ENCODE results near the gene ZNF423. TPM values are rescaled to one million over a fixed set of nuclear protein-coding genes. Genes with fewer than 3 reads are reported as not detected.

ZNF423 gene
- total RNA-seq, 2 donors from 2014 or later = 4.7 to 7.3 TPM

GRCh38 chr16:49780433-49780832, 75.5 kb downstream of the ZNF423 start:
- TF ChIP-seq, protein P1, sequence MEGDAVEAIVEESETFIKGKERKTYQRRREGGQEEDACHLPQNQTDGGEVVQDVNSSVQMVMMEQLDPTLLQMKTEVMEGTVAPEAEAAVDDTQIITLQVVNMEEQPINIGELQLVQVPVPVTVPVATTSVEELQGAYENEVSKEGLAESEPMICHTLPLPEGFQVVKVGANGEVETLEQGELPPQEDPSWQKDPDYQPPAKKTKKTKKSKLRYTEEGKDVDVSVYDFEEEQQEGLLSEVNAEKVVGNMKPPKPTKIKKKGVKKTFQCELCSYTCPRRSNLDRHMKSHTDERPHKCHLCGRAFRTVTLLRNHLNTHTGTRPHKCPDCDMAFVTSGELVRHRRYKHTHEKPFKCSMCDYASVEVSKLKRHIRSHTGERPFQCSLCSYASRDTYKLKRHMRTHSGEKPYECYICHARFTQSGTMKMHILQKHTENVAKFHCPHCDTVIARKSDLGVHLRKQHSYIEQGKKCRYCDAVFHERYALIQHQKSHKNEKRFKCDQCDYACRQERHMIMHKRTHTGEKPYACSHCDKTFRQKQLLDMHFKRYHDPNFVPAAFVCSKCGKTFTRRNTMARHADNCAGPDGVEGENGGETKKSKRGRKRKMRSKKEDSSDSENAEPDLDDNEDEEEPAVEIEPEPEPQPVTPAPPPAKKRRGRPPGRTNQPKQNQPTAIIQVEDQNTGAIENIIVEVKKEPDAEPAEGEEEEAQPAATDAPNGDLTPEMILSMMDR (IDR thresholded peaks at IDR 0.05) = no peak
- intact Hi-C loops (cut with DNase I) = no loop called here

DNA sequence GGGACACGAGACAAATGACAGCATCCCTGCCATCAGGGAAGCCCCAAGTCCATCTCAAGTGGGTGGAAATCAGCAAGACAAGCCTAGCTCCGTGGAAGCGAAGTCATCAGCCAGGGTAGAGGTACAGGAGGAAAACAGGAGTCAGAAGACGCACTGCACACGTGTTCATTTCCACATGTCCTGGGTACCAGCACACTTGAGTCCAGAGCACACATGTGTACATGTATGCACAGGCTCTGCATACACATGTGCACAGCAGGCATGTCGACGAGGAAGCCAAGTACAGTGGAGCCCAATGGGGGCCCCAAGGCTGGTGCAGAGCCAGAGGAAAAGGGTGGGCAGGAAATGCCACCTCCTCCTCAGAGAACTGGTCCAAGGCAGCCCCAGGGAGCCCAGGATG, 75.9 kb downstream of the ZNF423 start:
- no peaks in the 10 kb centered on the region for H3K27me3 ChIP-seq
- no peaks in the 10 kb centered on the region for H3K36me3 ChIP-seq
- no peak overlapping the region for H3K27ac ChIP-seq
- intact Hi-C loops (cut with DNase I) = no loop called here
- DNase-seq = no peak
- no peaks in the 10 kb centered on the region for H3K9me3 ChIP-seq
- no peaks in the 10 kb centered on the region for H3K4me1 ChIP-seq
- H3K9ac ChIP-seq (ENCODE audit: low read depth in 2 of 2, low read length in 2 of 2) = no peak overlapping the region
- TF ChIP-seq, protein P1 (IDR thresholded peaks at IDR 0.05) = no peak
- no peak overlapping the region for H3K4me3 ChIP-seq

More at GRCh38 chr16:49780433-49780832, 75.5 kb downstream of the ZNF423 start:
- Histone ChIP-seq H3K4me1 (no peaks in the 10 kb centered on the region), H3K27me3 (no peaks in the 10 kb centered on the region), H3K9me3 (no peaks in the 10 kb centered on the region), H3K27ac (no peak overlapping the region), H3K9ac (ENCODE audit: low read depth in 2 of 2, low read length in 2 of 2) (no peak overlapping the region), H3K4me3 (no peak overlapping the region), H3K36me3 (no peaks in the 10 kb centered on the region)
- DNase-seq = no peak

DNA sequence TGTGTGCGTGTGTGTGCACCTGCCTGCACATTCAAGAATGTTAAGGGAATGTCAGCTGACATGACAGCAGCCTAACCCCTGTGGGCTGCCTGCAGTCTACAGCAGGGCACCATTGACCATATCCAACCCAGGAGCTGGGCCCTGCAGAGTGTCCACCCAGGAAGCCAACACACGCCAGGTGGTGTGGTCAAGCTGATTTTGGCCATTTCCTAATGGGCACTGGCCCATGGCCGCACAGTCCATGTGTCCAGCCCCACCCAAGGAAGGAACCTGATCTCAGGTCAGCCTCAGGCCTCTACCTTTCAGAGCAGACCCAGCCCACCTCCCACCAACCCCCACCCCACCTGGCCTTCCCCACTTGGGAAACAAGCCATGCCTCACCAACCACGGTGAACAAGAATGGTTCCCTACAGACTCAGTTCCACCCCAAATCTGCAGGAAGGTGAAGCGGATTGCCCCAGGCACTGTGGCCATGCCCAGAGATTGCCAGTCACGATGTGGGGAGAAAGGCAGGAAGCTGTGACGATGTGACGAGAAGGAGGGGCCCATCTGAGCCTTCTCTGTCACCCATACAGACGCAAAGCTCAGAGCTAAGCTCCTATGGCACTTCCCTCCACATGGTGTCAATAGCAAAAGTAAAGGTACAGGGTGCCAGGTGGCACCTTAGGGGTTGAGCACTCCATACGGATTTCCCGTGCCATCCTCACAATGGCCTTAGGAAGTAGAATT, 77.5 kb downstream of the ZNF423 start:
- TF ChIP-seq, protein P1 (IDR thresholded peaks at IDR 0.05) = no peak
- Histone ChIP-seq H3K4me3 (no peak overlapping the region), H3K9ac (ENCODE audit: low read depth in 2 of 2, low read length in 2 of 2) (no peak overlapping the region), H3K27ac (no peak overlapping the region), H3K27me3 (no peaks in the 10 kb centered on the region), H3K4me1 (no peaks in the 10 kb centered on the region), H3K36me3 (no peaks in the 10 kb centered on the region), H3K9me3 (no peaks in the 10 kb centered on the region)
- intact Hi-C loops (cut with DNase I) = no loop called here
- no peak for DNase-seq

GRCh38 chr16:49776734-49777133, 79.2 kb downstream of the ZNF423 start:
- H3K27me3 ChIP-seq = no peaks in the 10 kb centered on the region
- no peak overlapping the region for H3K9ac ChIP-seq (ENCODE audit: low read depth in 2 of 2, low read length in 2 of 2)
- no peak overlapping the region for H3K27ac ChIP-seq
- DNase-seq = no peak
- no peaks in the 10 kb centered on the region for H3K4me1 ChIP-seq
- H3K36me3 ChIP-seq = no peaks in the 10 kb centered on the region
- no peaks in the 10 kb centered on the region for H3K9me3 ChIP-seq
- TF ChIP-seq, protein P1 (IDR thresholded peaks at IDR 0.05) = no peak
- H3K4me3 ChIP-seq = no peak overlapping the region
- intact Hi-C loops (cut with DNase I) = no loop called here

DNA sequence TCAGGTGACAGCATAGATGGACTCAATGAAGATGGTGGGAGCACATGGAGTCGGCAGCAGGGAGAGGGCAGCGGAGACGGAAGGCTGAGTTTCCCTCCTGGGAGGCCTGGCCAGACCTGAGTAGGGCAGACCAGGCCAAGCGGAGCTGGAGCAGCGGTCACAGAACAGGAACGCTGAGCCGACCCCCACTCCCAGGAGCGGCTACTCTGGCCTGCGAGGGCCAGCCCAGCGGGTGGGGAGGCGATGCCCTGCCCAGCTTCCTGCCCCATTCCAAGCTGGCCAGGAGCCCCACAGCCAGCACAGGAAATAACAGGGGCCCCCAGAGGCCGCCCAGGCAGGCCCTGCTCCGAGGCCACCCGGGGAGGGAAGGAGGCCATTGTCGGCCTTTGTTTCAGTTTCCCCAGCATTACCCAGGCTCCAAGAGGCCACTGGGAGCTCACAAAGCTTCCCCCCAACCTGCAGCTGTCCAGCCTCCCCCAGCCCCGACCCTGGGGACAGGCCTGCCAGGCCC, 79.8 kb downstream of the ZNF423 start:
- Histone ChIP-seq H3K27ac (no peak overlapping the region), H3K36me3 (no peaks in the 10 kb centered on the region), H3K9me3 (no peaks in the 10 kb centered on the region), H3K27me3 (no peaks in the 10 kb centered on the region), H3K9ac (ENCODE audit: low read depth in 2 of 2, low read length in 2 of 2) (no peak overlapping the region), H3K4me3 (no peak overlapping the region), H3K4me1 (no peaks in the 10 kb centered on the region)
- TF ChIP-seq, protein P1 (IDR thresholded peaks at IDR 0.05) = no peak
- intact Hi-C loops (cut with DNase I) = no loop called here
- no peak for DNase-seq
